Measurements from ENCODE around the gene SDHB.
A peak's percentile ranks its signal among the peaks of the same experiment; 100 is the strongest.

Gene SDHB

DNA sequence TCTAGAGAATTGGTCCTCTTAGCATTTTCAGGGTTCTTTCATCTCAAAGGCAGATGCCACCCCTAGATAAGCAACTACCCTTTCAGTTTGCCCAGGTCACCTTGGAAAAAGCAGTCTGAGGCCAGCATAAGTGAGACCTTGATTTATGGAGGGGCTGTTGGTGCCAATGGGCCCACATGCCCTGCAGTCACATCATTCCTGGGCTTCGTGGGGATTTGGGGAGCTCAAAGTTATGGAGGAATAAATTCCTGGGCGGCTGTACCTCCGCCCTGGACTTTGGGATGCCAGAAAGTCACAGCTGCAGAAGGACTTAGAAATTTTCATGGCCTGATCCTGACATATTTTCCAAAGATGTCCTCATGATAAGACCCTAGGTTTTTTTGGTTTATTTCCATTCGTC, 2.7 kb upstream of the SDHB start:
- H3K27ac ChIP-seq, result no peak overlapping the region
- TF ChIP-seq, protein P1, sequence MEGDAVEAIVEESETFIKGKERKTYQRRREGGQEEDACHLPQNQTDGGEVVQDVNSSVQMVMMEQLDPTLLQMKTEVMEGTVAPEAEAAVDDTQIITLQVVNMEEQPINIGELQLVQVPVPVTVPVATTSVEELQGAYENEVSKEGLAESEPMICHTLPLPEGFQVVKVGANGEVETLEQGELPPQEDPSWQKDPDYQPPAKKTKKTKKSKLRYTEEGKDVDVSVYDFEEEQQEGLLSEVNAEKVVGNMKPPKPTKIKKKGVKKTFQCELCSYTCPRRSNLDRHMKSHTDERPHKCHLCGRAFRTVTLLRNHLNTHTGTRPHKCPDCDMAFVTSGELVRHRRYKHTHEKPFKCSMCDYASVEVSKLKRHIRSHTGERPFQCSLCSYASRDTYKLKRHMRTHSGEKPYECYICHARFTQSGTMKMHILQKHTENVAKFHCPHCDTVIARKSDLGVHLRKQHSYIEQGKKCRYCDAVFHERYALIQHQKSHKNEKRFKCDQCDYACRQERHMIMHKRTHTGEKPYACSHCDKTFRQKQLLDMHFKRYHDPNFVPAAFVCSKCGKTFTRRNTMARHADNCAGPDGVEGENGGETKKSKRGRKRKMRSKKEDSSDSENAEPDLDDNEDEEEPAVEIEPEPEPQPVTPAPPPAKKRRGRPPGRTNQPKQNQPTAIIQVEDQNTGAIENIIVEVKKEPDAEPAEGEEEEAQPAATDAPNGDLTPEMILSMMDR (conservative IDR thresholded peaks at IDR 0.05), result no peak
- no peak for TF ChIP-seq ZFX (IDR thresholded peaks at IDR 0.05)

DNA sequence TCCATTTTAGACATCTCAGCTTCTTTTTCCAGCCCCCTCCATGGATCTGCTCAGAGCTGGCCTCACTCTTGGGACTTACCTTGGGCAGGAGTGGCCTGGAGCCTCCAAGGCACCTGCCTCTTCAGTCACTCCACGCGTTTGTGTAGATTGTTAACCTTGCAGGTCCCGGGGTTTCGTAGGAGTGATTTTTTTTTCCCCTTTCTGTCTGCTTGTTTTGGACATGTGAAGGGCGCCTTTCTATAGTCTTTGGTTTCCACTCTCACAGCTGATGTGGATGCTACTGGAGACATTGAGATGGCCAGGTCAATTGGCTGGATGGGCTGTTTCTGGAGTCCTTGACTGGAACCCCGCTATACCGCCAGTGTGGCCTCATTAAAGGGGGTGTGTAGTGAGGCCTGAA, 2.0 kb upstream of the SDHB start:
- TF ChIP-seq, protein P1 (conservative IDR thresholded peaks at IDR 0.05), result no peak
- no peak overlapping the region for H3K27ac ChIP-seq

DNA sequence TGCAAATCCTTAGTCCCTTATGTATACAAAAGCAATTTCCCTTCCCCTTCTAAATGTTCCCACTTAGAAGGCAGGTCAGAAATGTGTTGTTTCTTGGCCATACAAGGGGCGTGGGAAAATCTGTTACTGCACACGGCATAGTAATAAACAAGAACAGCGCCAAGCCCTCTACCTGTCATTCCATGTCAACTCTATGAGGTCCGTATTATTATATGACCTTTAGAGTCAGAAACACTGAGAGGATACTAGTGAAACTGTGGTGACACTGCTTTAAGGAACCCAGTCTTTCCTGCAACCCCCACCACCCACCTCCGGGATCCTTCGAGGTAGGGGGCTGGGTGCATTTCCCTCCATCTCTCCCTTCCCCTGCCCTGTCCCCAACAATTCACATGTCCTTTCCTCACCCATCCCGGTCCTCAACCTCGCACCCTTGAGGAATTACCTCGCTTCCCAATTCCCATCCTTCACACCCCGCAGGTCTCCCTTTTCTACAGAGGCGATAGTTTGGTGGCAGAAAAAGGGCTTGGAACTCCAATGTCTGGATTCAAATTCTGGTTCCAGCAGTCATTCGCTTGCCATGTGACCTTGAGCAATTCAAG, 647 bp downstream of the SDHB start:
- H3K27ac ChIP-seq, result peak overlapping the region; percentile 96
- TF ChIP-seq, protein P1 (conservative IDR thresholded peaks at IDR 0.05), result no peak
- TF ChIP-seq ZFX (IDR thresholded peaks at IDR 0.05), result no peak

DNA sequence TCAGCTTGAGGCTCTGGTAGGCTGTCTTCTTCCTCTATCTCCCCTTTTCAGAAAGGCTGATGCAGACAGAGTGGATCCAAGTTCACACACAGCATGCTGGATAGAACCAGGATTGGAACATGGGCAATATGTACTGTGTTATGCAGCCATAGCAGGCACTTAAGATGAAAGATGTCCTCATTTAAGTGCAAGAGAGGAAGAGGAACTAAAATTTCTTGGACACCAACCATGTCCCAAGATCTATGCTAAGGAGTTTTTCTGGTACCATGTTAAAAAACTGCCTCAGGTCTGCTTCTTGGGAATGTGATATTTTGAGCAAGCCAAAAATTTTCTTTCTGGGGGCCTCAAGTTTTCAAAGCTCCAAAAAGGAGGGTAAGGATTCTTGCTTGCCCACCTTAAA, 1.2 kb downstream of the SDHB start:
- TF ChIP-seq, protein P1 (conservative IDR thresholded peaks at IDR 0.05), result no peak
- TF ChIP-seq ZFX (IDR thresholded peaks at IDR 0.05), result no peak
- peak overlapping the region; percentile 96; the same call in 1 of the 2 replicates for H3K27ac ChIP-seq

DNA sequence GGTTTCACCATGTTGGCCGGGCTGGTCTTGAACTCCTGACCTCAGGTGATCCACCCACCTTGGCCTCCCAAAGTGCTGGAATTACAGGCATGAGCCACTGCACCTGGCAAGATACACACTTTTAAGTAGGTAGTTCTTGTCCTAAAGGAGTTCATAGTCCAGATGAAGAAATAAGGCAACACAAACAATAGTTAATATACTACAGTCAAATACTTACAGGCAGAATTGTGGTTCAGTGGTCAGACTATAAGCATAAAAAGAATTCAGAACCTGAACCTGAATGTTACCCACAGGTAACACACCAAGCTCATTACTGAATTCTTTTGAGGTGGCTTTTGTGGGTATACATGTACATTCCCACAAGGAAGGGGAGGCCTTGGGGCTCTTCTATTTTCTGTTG, 1.8 kb downstream of the SDHB start:
- no peak for TF ChIP-seq ZFX (IDR thresholded peaks at IDR 0.05)
- TF ChIP-seq, protein P1 (conservative IDR thresholded peaks at IDR 0.05), result no peak
- H3K27ac ChIP-seq, result no peak overlapping the region

DNA sequence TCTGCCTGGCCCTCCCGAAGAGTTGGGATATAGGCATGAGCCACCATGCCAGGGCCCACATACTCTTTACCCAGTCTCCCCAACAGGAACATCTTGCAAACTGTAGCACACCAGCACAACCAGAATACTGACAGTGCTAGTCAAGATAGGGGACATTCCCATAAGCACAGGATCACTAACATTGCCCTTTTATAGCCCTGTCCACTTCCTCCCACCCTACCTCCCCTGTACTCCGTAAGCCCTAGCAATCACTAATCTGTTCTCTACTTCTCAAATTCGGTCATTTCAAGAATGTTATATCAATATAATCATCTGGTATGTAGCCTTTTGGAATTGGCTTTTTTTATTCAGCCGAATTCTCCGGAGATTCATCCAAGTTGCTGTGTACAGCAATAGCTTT, 5.9 kb downstream of the SDHB start:
- no peak overlapping the region for H3K27ac ChIP-seq
- TF ChIP-seq, protein P1 (conservative IDR thresholded peaks at IDR 0.05), result no peak
- no peak for TF ChIP-seq ZFX (IDR thresholded peaks at IDR 0.05)

DNA sequence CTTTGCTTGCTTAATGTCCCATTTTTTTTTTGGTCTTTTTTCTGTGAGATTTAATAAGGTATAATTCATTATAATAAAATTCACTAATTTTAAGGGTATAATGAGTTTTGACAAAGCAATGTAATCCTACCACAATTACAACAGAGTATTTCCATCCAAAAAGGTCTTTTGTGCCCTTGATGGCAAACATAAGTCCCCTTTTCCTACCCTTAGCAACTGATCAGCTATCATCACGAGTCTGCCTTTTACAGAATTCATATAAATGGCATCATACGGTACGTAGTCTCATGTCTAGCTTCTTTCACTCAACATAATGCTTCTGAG, 7.5 kb downstream of the SDHB start:
- TF ChIP-seq, protein P1 (conservative IDR thresholded peaks at IDR 0.05), result peak; percentile 33
- TF ChIP-seq ZFX (IDR thresholded peaks at IDR 0.05), result no peak
- H3K27ac ChIP-seq, result no peak overlapping the region

Measured in C4-2B (cell line).